ENCODE measurements around the gene KRT20.

- no peak for TF ChIP-seq POLR2A (IDR thresholded peaks at IDR 0.05; ENCODE audit: low read length)
- no peak for TF ChIP-seq GATA1 (IDR thresholded peaks at IDR 0.05; ENCODE audit: low read depth, low read length)
Observed at GRCh38 chr17:40866838-40867237, 18.2 kb downstream of the KRT20 start, which contains the start of gene KRT12.

All from erythroblast (primary cell).